ENCODE data around the gene DERA.
"Not testable (repeated sequence)": the region's sequence is repeated elsewhere in the genome, so short reads cannot be mapped to it uniquely, and the experiment has no call there.

DERA gene

DNA sequence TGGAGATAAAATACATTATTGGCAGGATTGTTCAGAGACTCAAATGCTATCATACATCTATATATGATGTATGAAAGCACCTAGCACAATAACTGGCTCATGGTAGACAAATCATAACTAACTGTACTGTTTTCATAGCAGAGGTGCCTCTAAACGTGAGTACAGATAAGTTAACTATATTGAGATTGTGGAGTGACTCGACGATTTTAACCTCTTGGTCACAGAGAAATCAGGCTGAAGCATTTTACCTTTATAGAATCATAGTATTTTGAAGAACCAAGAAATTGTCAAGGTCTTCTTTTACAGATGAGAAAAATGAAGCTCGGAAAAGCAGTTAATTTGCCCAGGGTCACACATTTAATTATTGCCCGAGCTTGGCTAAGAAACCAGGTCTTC is 666 bp upstream of the DERA start:
- no peak for DNase-seq

GRCh38 chr12:15911931-15912330 is 799 bp downstream of the DERA start:
- not testable (repeated sequence) for DNase-seq

GRCh38 chr12:15914131-15914530 is 3.0 kb downstream of the DERA start:
- not testable (repeated sequence) for DNase-seq

- DNase-seq: no peak
Measured at GRCh38 chr12:15918066-15918465, 6.9 kb downstream of the DERA start.

DNA sequence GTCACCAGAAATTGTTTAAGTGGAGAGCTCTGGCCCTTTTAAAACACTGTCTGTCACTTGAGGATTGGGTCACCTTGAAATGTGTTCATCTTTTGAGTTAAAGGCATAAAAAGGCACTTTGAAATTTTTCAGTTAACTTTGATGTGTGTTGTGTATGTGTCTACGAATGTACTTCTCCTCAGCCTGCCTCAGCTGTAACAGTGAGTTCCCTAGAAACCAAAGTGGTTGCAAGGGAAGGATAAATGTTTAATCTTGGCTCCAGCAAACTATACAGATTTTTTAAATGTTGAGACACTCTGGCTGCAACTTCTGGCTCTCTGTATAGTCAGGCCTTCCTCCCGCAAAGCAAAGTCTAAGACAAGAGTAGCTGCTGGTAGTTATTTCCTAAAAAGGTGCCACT is 8.3 kb downstream of the DERA start:
- DNase-seq: no peak

- DNase-seq: no peak
Measured at GRCh38 chr12:15924956-15925355, 13.8 kb downstream of the DERA start.

DNA sequence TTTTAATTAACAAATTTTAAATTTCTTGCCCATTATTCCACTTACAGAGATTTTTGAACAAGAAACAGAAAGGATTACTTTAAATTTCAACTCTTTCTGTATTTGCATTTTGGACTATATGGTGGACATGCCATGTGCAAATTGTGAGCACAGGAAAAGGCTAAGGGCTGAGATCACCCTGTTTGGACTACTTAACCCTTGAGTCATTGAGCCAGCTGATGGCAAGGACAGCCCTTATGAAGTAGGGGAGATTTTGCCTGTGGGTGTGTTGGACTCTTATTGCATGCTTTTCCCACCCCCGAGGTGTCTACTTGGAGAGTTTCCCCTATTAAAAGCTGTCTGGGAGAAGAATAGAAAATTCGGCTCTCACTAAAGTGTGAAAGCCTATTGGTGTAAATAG is 17.2 kb downstream of the DERA start:
- no peak for DNase-seq

- DNase-seq: no peak
Measured at GRCh38 chr12:15928870-15929571, 17.9 kb downstream of the DERA start.

DNA sequence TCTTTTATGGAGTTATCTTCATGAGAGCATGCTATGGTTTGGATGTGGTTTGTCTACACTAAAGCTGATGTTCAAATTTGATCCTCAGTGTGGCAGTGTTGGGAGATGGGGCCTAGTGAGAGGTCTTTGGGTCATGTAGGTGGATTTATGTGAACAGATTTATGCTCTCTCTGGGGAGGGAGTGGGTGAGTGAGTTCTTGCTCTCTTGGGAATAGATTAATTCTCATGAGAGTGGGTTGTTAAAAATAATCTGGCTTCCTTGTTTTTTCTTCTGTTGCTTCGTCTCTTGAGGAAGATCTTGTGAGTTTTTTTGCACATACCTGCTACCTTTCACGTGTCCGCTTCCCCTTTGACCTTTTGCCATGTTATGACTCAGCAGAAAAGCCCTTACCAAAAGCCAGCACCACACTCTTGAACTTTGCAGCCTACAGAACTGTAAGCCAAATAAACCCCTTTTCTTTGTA is 20.5 kb downstream of the DERA start:
- no peak for DNase-seq

GRCh38 chr12:15932327-15932726 is 21.2 kb downstream of the DERA start:
- DNase-seq: no peak

DNA sequence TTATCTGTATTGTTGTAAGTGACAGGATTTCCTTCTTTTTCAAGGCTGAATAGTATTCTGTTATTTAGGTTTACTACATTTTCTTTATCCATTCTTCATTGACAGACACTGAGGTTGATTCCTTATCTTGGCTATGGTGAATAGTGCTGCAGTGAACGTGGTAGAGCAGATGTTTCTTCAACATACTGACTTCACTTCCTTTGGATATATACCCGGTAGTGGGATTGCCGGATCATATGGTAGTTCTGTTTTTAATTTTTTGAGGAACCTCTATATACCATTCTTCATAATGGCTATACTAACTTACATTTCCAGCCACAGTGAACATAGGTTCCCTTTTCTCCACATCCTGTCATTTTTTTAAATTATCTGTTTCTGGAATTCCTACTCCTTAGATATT is 21.8 kb downstream of the DERA start:
- no peak for DNase-seq

DNA sequence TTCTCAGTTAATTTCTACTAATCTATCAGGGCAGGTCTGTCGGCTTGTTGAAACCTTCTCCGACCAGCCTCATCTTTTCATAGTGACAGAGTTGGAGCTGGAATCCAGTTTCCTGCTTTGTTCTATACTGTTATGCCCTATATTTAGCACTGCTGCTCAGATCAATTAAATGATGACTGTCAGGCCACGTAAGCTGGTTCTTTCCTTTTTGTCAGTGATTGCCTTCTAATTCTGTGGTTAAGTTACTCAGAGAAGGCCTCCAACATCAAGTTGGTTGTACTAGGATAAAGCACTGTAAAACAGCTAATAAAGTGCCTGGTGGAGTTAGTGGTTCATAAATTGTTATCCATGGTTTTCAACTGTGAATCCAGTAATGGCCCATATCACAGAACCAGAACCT is 22.6 kb downstream of the DERA start:
- no peak for DNase-seq

DNA sequence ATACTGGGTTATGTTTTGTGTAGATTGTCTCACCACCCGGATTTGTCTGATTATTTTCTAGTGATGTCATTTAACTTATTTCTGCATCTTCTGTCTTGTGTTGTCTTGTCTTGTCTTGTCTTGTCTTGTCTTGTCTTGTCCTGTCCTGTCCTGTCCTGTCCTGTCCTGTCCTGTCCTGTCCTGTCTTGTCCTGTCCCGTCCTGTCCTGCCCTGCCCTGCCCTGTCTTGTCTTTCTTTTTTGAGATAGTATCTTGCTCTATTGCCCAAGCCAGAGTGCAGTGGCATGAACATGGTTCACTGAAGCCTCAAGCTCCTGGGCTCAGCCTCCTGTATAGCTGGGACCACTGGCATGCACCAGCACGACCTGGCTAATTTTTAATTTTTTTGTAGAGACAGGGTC is 25.6 kb downstream of the DERA start:
- no peak for DNase-seq

DNA sequence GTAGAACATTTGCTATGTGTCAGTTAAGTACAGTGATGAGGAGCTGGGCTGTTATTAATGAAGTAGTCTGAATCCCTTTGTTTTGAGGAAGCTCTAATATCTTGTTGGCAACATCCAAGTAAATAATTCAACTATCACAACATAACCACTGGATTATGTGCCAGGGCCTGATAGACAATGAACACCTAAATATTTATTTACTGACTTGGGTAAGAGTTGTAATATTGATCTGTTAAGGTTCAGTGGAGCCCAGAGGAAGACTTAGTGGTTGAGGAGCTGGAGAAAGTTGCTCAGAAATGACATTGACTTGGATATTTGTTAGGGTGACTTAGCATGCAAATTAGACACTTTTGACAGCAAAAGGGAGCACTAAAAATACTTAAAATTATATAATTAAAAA is 26.8 kb downstream of the DERA start:
- no peak for DNase-seq

DNA sequence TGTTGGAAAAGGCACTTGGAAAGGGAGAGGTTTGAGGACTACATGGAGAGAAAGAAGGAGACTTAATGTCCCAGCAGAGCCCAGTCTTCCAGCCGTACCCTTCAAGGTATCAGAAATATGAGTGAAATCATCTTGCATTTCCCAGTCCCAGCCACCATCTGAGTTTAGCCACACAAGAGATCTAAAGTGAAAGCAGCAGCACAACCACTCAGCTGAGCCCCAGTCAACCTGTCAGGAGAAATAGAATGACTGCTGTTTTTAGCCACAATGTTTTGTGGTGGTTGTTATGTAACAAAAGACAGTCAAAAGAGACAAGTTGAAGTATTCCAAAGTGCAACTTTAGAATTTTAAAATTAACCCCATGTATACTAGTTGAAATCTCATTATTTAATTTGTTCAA is 28.0 kb downstream of the DERA start:
- DNase-seq: no peak

- no peak for DNase-seq
Measured at GRCh38 chr12:15942475-15942874, 31.3 kb downstream of the DERA start.

GRCh38 chr12:15943519-15943918 is 32.4 kb downstream of the DERA start:
- not testable (repeated sequence) for DNase-seq

DNA sequence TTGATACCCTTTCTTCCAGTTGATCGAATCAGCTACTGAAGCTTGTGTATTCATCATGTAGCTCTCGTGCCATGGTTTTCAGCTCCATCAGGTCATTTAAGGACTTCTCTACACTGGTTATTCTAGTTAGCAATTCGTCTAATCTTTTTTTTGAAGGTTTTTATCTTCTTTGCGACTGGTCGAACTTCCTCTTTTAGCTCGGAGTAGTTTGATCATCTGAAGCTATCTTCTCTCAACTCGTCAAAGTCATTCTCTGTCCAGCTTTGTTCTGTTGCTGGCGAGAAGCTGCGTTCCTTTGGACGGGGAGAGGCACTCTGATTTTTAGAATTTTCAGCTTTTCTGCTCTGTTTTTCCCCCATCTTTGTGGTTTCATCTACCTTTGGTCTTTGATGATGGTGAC is 37.3 kb downstream of the DERA start:
- not testable (repeated sequence) for DNase-seq

DNA sequence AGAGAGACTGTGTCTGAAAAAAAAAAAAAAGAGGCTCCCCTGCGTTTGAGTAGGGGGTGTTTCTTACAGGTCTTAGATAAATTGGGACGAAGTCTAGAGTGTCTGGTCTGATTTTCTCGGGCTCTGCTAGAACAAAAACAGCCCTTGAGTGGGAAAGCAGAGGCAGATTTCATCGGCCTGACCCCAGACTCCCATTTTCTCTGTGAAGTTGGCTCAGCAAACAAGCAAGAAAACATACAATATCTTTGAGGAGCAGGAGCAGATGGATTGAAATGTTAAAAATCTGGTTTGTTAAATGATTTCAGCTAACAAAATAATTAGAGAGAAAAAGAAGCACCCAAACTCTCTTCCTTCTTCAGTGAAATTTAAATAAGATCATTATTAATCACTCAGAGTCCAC is 44.1 kb downstream of the DERA start:
- DNase-seq: no peak

- no peak for DNase-seq
Measured at GRCh38 chr12:15956010-15956409, 44.9 kb downstream of the DERA start.

GRCh38 chr12:15956413-15957185 is 45.5 kb downstream of the DERA start:
- no peak for DNase-seq

- no peak for DNase-seq
Measured at GRCh38 chr12:15962760-15963159, 51.6 kb downstream of the DERA start.

DNA sequence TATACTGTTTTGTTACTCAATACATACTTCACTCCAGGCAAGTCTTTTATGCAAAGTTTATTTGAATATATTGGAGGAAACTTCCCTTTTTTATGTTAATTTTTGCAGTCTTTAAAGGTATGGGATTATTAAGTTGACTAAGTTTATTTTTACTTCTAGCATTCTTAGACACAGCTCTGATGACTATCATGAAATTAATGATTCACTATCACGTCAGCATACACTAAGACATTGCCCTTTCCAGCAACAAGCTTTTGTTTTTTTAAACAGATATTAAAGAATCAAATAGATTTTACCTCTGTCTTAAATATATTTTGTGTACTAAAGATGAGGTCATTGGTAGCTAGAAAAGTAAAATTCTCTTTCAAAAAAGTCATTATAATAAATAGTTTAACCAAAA is 52.1 kb downstream of the DERA start:
- DNase-seq: no peak

DNA sequence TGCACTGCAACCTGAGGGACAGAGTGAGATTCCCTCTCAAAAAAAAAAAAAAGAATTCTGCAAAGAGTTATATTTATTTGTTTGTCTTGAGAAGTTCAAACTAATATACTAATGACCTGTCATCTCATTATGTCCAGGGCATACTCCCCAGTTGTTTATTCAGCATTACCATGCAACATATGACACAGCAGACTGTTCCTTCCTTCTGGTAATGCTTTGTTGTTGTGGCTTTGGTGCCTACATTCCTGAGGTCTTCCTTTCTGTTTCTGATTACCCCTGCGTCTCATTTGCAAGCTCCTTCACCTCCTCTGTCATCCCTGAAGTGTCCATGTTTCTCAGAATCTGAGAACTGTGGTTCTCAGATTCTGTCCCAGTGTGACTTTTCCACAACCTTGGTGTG is 55.3 kb downstream of the DERA start:
- no peak for DNase-seq

GRCh38 chr12:15967053-15967452 is 55.9 kb downstream of the DERA start:
- DNase-seq: not testable (repeated sequence)
